GM12878 (cell line): ENCODE results near the gene PLXNB2. TPM values are rescaled to one million over a fixed set of nuclear protein-coding genes. Genes with fewer than 3 reads are reported as not detected.
A peak's percentile ranks its signal among the peaks of the same experiment; 100 is the strongest.

Experiments used
- CHD2 ChIP-seq: IDR thresholded peaks from 2 replicates; pipeline ENCODE4 v1.6.1; 2011; ENCODE audit warnings: low read depth, low read length, improper control_type of control experiment, borderline replicate concordance
- EGR1 ChIP-seq, 2 experiments: IDR thresholded peaks; 1 replicate in 1 of 2; 2 replicates in 1 of 2; pipeline ENCODE4 v1.6.1; 2011 to 2012; ENCODE audit warnings: low read depth in 2 of 2, low read length in 2 of 2, borderline replicate concordance in 1 of 2, mild to moderate bottlenecking in 1 of 2, moderate library complexity in 1 of 2
- ETV6 ChIP-seq, 2 experiments: fragments of 450-650 bp in 1 of 2; IDR thresholded peaks in 1 of 2; conservative IDR thresholded peaks in 1 of 2; 2 replicates each; pipeline ENCODE4 v1.6.1; 2014; ENCODE audit warnings: antibody characterized with exemption in 1 of 2, borderline replicate concordance in 1 of 2, low read depth in 1 of 2, mild to moderate bottlenecking in 1 of 2, moderate library complexity in 1 of 2
- GABPA ChIP-seq: IDR thresholded peaks from 2 replicates; pipeline ENCODE4 v1.6.1; 2014; ENCODE audit warnings: antibody characterized with exemption, low read depth, mild to moderate bottlenecking, inconsistent platforms
- NR2F1 ChIP-seq: fragments of 450-650 bp; conservative IDR thresholded peaks from 2 replicates; pipeline ENCODE4 v1.6.1; 2017; ENCODE audit warnings: mild to moderate bottlenecking
- RAD21 ChIP-seq: IDR thresholded peaks from 2 replicates; pipeline ENCODE4 v1.6.1; 2011; ENCODE audit warnings: mild to moderate bottlenecking, low read depth, low read length, moderate library complexity; ENCODE audit not compliant: insufficient read depth
- SP1 ChIP-seq: IDR thresholded peaks from one replicate; pipeline ENCODE4 v1.6.1; 2011; ENCODE audit warnings: low read depth, low read length
- SUPT20H ChIP-seq: IDR thresholded peaks from 2 replicates; pipeline ENCODE4 v1.6.1; 2011; ENCODE audit warnings: low read depth, mild to moderate bottlenecking, low read length, moderate library complexity, borderline replicate concordance; ENCODE audit not compliant: control insufficient read depth
- polyA plus RNA-seq, 11 experiments: library from polyadenylated mRNA; depleted of rRNA in 4 of 11; unstranded in 6 of 11; stranded (reverse) in 5 of 11; fragments of >200 nt; fragmentation: Nextera tagmentation in 4 of 11; fragmentation: Illumina TruSeq in 1 of 11; extraction: Ambion mirVana in 4 of 11; extraction: Trizol in 1 of 11; gene quantifications; 1 replicate in 1 of 11; 2 replicates in 10 of 11; pipeline versions ENCODE4 v1.2.1 to v1.2.3, GENCODE V29; 2011 to 2016; ENCODE audit warnings: inconsistent platforms in 2 of 11, missing spikeins in 2 of 11, low read depth in 1 of 11
- total RNA-seq, 4 experiments: library from RNA; depleted of rRNA in 3 of 4; stranded (reverse); fragments of >200 nt in 3 of 4; fragmentation: Illumina TruSeq in 1 of 4; extraction: Trizol in 1 of 4; gene quantifications; 2 replicates each; pipeline versions ENCODE4 v1.2.1 to v1.2.3, GENCODE V29; 2013 to 2021
- TF ChIP-seq, protein P1 (sequence below): IDR thresholded peaks from 2 replicates; pipeline ENCODE4 v1.6.1; 2011; ENCODE audit warnings: low read depth, low read length, improper control_type of control experiment, borderline replicate concordance
- TF ChIP-seq, protein P2 (sequence below): fragments of 450-650 bp; IDR thresholded peaks from 2 replicates; pipeline ENCODE4 v1.6.1; 2017; ENCODE audit warnings: antibody characterized with exemption, mild to moderate bottlenecking, moderate library complexity

The PLXNB2 gene
- total and polyA plus RNA-seq, 10 of the 15 experiments (the other 5 are each of a cell fraction or from before 2014, with no cell fraction given): 0.68 to 134 (median 41.9) TPM

DNA sequence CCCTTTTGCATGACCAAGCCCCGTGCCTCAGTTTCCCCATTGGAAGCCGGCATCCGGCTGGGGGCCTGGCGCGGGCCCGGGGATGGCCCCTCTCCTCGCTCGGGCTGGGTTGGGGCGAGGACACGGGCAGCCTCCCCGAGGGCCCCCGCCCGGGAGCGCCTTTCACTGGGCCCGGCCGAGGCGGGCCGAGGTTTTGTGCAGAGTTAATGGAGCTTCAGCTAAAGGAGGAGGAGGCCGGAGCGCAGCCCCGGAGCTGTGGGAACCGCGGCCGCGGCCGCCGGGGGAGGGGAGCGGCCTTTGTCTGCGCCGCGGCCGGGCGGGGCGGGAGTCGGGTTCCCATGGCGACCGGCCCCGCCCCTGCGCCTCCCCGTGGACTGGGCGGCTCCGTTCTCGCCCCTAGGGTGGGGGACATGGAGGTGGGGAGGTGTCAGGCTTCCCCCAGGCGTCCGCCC is 35.9 kb downstream of the PLXNB2 start (continued):
- TF ChIP-seq, protein P1, sequence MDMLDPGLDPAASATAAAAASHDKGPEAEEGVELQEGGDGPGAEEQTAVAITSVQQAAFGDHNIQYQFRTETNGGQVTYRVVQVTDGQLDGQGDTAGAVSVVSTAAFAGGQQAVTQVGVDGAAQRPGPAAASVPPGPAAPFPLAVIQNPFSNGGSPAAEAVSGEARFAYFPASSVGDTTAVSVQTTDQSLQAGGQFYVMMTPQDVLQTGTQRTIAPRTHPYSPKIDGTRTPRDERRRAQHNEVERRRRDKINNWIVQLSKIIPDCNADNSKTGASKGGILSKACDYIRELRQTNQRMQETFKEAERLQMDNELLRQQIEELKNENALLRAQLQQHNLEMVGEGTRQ: no peak
- TF ChIP-seq CHD2 (0 out of 2 replicates have a peak, but pooled peaks have one; percentile 42), GABPA (no peak), RAD21 (no peak), NR2F1 (no peak), ETV6 (conservative IDR thresholded peaks at IDR 0.05 in 1 of 2, IDR thresholded peaks at IDR 0.05 in 1 of 2; ENCODE audit: borderline replicate concordance in 1 of 2, low read depth in 1 of 2) (no peak), EGR1 (IDR thresholded peaks at IDR 0.05; ENCODE audit: borderline replicate concordance in 1 of 2, low read depth in 2 of 2, low read length in 2 of 2) (no peak), SUPT20H (no peak), SP1 (peak; percentile 39)
- TF ChIP-seq, protein P2, sequence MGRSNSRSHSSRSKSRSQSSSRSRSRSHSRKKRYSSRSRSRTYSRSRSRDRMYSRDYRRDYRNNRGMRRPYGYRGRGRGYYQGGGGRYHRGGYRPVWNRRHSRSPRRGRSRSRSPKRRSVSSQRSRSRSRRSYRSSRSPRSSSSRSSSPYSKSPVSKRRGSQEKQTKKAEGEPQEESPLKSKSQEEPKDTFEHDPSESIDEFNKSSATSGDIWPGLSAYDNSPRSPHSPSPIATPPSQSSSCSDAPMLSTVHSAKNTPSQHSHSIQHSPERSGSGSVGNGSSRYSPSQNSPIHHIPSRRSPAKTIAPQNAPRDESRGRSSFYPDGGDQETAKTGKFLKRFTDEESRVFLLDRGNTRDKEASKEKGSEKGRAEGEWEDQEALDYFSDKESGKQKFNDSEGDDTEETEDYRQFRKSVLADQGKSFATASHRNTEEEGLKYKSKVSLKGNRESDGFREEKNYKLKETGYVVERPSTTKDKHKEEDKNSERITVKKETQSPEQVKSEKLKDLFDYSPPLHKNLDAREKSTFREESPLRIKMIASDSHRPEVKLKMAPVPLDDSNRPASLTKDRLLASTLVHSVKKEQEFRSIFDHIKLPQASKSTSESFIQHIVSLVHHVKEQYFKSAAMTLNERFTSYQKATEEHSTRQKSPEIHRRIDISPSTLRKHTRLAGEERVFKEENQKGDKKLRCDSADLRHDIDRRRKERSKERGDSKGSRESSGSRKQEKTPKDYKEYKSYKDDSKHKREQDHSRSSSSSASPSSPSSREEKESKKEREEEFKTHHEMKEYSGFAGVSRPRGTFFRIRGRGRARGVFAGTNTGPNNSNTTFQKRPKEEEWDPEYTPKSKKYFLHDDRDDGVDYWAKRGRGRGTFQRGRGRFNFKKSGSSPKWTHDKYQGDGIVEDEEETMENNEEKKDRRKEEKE: no peak
